K562 (cell line): Measurements from ENCODE around the gene RSBN1L. TPM values are rescaled to one million over a fixed set of nuclear protein-coding genes. Genes with fewer than 3 reads are reported as not detected.
A peak's percentile ranks its signal among the peaks of the same experiment; 100 is the strongest.

ENCODE experiments used
- CC2D1A ChIP-seq: fragments of 450-650 bp; IDR thresholded peaks from 2 replicates; pipeline ENCODE4 v1.6.1; 2017; ENCODE audit warnings: mild to moderate bottlenecking
- CREB5 ChIP-seq: fragments of 250-450 bp; sonication (Bioruptor Pico); IDR thresholded peaks from 2 replicates; pipeline ENCODE4 v1.5.0; 2020; ENCODE audit warnings: mild to moderate bottlenecking
- FOXP4 ChIP-seq: sonication (generic); formaldehyde crosslinking; IDR thresholded peaks from 2 replicates; pipeline ENCODE4 v1.8.0; 2022; ENCODE audit warnings: mild to moderate bottlenecking, missing genetic modification reagents, borderline replicate concordance
- KAT7 ChIP-seq: sonication (generic); formaldehyde crosslinking; IDR thresholded peaks from 2 replicates; pipeline ENCODE4 v1.8.0; 2022; ENCODE audit warnings: missing genetic modification reagents, mild to moderate bottlenecking, borderline replicate concordance
- PHF21A ChIP-seq: fragments of 450-650 bp; IDR thresholded peaks from 2 replicates; pipeline ENCODE4 v1.6.1; 2017; ENCODE audit warnings: low read depth, borderline replicate concordance
- RBM22 ChIP-seq: fragments of 200-400 bp; formaldehyde crosslinking; IDR thresholded peaks from 2 replicates; pipeline ENCODE4 v1.6.1; 2018; ENCODE audit warnings: low read length, low read depth; ENCODE audit not compliant: poor library complexity, severe bottlenecking
- SAFB ChIP-seq: fragments of 200-400 bp; formaldehyde crosslinking; IDR thresholded peaks from 2 replicates; pipeline ENCODE4 v1.6.1; 2017; ENCODE audit warnings: low read depth, low read length, borderline replicate concordance
- TAF1 ChIP-seq: IDR thresholded peaks from 2 replicates; pipeline ENCODE4 v1.6.1; 2011; ENCODE audit warnings: mild to moderate bottlenecking, low read length, moderate library complexity; ENCODE audit not compliant: insufficient read depth, control insufficient read depth, severe bottlenecking; ENCODE audit errors: extremely low read depth
- ZBTB34 ChIP-seq: fragments of 250-450 bp; sonication (Bioruptor Pico); IDR thresholded peaks from 2 replicates; pipeline ENCODE4 v1.8.0; 2021; ENCODE audit warnings: mild to moderate bottlenecking, moderate library complexity
- ZBTB40 ChIP-seq, 2 experiments: fragments of 450-650 bp in 1 of 2; sonication (generic) in 1 of 2; formaldehyde crosslinking in 1 of 2; IDR thresholded peaks; 2 replicates each; pipeline versions ENCODE4 v1.7.1 to v1.9.0; 2016 to 2022; ENCODE audit warnings: inconsistent platforms in 1 of 2, mild to moderate bottlenecking in 1 of 2, missing genetic modification reagents in 1 of 2
- ZNF134 ChIP-seq: fragments of 250-450 bp; sonication (Bioruptor Pico); conservative IDR thresholded peaks from 2 replicates; pipeline ENCODE4 v1.4.0; 2020
- ZNF274 ChIP-seq: IDR thresholded peaks from 2 replicates; pipeline ENCODE4 v1.6.1; 2011; ENCODE audit warnings: low read depth, mild to moderate bottlenecking, low read length, moderate library complexity, borderline replicate concordance
- ZNF316 ChIP-seq: fragments of 450-650 bp; IDR thresholded peaks from 2 replicates; pipeline ENCODE4 v1.6.1; 2016
- polyA plus RNA-seq, 8 experiments: library from polyadenylated mRNA; depleted of rRNA in 4 of 8; stranded (reverse) in 5 of 8; unstranded in 3 of 8; fragments of >200 nt; fragmentation: Nextera tagmentation in 2 of 8; fragmentation: Illumina TruSeq in 1 of 8; extraction: Ambion mirVana in 2 of 8; extraction: Trizol in 1 of 8; gene quantifications; 2 replicates each; pipeline versions ENCODE4 v1.2.1 to v1.2.3, GENCODE V29; 2011 to 2014; ENCODE audit warnings: inconsistent platforms in 1 of 8, missing spikeins in 1 of 8
- total RNA-seq, 7 experiments: library from RNA; depleted of rRNA in 6 of 7; stranded (reverse); fragments of >200 nt in 6 of 7; fragmentation: Illumina TruSeq in 2 of 7; extraction: Trizol in 2 of 7; gene quantifications; 2 replicates each; pipeline versions ENCODE4 v1.2.1 to v1.2.3, GENCODE V29; 2011 to 2021; ENCODE audit warnings: low replicate concordance in 1 of 7

The RSBN1L gene
- total and polyA plus RNA-seq, 9 of the 15 experiments (the other 6 are each of a cell fraction or from before 2014, with no cell fraction given) = 6.2 to 35.2 (median 20.1) TPM

GRCh38 chr7:77830649-77831355 is 134.5 kb downstream of the RSBN1L start (continued):
- TF ChIP-seq ZBTB40 (IDR thresholded peaks at IDR 0.05) (no peak), ZBTB40 (CRISPR knock-in tag; IDR thresholded peaks at IDR 0.05) (no peak), RBM22 (no peak), ZNF134 (CRISPR knock-in tag) (no peak), ZNF274 (no peak), KAT7 (CRISPR knock-in tag) (no peak), TAF1 (no peak), FOXP4 (no peak), SAFB (no peak), ZNF316 (peak; percentile 73), PHF21A (no peak), ZBTB34 (CRISPR knock-in tag) (no peak), CC2D1A (no peak), CREB5 (CRISPR knock-in tag) (no peak)
